GM18520 (cell line): ENCODE measurements around the gene TOMM40L.
A peak's percentile ranks its signal among the peaks of the same experiment; 100 is the strongest.

Experiments
- ATAC-seq: cut with Tn5 transposase; IDR thresholded peaks from one replicate; pipeline ENCODE4 v1.9.1; 2021; ENCODE audit not compliant: unreplicated experiment

Gene TOMM40L

DNA sequence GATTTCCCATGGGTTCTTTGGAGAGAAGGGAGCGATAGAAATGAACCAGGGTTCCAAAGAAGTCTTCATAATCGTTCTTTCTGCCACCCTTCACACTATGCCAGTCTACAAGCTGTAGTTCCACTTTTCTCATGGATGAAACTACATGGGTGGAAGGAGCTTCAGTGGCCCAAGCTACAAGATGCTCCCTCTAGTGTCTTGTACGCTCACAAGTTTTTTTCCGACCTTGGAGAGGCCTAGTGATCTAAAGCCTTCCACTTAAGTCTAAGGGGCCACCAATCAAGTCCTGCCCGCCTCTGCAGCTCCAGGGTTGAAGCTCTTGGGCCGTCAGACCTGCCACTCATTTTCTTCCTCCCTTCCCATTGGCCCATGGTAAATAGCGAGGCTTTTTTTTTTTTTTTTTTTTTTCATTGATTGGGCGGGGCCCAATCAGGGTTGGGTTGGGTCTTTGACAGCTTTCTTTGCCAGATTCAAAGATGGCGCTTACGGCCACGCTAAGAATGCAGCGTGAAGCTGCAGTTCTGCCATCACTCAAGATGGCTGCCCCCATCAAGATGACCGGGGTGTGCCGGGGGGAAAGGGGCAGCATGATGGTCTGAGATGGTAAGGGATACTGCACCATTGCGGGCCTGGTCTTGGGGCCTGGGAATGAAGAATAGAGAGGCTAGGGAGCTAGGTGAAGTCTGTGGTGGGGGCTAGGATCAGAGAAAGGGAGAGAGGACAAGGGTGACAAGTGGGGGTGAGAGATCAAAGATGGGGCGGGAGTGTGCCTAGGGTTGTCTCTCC lies at the start of gene TOMM40L:
Gene TOMM40L, plus strand, starts transcription at position 527 of the 786 bp plus-strand sequence. CDS start 430 bp downstream, outside the sequence.
- peak; percentile 94 for ATAC-seq

- no peak for ATAC-seq
These were observed 49.3 kb upstream of the TOMM40L start for GRCh38 chr1:161176468-161177111.

GRCh38 chr1:161177112-161177935 lies 48.5 kb upstream of the TOMM40L start, which contains the start of gene B4GALT3:
Gene B4GALT3 (minus strand): TSS chr1:161177507. CDS start chr1:161176060, 1,447 bp downstream.
- ATAC-seq, result peak; percentile 52

DNA sequence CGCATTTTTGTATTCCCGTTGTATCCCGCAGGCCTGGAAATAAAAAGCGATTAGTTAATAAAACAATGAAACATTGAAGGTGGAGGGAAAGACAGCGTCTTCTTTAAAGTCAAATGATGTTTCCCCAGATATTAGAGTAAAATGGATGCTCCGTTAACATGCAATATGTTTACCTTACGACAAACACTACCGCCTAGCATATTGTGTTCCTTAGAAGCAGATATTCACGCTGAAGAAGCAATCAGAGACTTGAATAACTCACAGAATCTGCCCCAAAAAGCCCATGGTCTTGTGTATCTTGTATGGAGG lies 48.0 kb upstream of the TOMM40L start:
- ATAC-seq, result no peak

DNA sequence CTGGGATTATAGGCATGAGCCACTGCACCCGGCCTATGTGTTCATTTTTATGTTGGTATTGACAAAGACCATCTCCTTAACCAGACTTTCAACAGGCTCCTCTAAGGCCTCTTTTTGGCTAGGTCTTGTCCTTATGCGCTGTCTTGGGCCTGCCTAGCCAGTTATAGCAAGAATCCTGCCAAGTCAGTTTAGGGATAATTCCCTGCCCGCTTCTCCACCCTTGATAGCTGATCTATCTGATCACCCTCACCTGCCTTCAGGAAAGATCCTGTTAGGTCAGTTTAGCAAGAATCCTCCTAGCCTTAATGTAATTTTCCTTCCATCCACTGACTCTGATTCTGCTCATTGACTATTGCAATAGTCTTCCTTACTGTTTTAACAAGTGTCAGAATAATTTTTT lies 46.2 kb upstream of the TOMM40L start:
- no peak for ATAC-seq

DNA sequence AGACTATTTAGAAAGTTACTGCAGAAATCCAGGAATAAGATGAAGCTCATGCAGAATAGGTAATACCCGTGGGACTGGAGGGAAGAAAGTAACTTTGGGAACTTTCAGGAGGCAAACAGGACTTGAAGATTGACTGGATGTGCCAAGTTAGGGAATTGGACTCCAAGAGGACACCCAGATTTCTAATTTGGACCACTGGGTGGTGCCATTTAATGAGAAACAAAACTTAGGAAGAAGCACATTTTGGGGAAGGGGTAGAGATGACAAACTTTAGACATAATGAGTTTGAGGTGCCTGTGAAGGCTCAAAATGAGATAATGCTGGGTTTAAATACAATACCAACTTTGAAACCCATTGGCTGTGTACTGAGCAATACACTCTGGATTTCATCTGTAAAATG lies 45.2 kb upstream of the TOMM40L start:
- ATAC-seq, result no peak

DNA sequence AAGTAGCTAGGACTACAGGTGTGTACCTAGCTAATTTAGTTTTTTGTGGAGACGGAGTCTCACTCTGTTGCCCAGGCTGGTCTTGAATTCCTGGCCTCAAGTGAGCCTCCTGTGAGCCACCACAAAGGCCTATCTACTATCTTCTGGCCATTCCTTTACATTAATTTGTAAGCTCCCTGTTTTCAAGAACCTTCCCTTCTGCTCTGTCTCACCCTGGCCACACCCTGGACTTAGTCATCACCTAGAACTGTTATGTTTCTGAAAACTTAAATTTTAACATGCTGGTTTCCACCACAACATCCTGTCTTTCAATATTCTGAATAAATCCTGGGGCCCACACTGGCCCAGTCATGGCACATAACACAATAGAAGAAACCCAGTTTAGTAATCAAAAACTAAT lies 43.6 kb upstream of the TOMM40L start:
- peak; percentile 36 for ATAC-seq

- ATAC-seq, result peak; percentile 67
These were observed 40.6 kb upstream of the TOMM40L start for GRCh38 chr1:161185282-161185682.

DNA sequence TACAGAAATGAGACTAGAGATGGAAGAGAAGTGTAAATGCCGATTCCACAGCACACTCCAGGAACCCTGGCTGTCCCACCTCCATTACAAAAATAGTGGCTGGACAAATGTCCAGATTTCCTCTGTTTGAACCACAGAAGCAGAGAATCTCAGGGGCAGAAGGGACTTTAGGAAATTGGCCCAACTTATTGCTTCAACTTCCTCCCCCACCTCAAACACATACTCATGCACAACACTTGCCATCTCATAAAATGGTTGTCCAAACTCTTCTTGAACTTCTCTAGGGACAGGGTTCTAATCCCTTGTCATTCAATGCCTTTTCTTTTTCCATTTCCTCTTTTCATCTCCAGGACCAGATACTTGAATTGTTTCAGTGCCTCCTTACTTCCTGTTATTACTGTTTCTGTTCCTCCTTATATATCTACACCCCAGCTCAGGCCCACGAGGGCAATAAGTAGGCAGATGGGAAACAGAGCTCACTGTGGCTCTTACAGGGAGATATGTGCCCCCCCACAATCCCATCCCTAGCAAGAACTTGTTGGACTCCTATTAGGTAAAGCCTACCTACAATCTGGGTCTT lies 40.0 kb upstream of the TOMM40L start:
- no peak for ATAC-seq

DNA sequence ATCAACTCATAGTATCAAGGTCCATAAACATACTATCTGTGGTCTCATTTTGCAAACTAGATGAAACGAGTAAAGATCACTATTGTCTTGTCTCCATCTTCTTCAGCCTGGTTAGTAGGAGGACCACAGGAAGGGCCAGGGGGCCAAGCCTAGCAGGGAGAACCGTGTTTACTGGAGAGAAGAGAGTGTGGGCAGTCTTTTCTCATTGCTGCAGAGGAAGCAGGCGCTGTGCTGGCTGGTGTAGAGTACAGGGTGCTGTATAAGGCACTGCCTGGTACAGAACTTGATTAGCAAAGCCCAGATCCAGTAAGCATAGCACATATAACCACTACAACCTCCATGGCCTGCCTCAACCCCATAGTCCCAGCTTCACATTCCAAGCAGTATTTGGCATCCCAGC lies 38.5 kb upstream of the TOMM40L start:
- ATAC-seq, result no peak

DNA sequence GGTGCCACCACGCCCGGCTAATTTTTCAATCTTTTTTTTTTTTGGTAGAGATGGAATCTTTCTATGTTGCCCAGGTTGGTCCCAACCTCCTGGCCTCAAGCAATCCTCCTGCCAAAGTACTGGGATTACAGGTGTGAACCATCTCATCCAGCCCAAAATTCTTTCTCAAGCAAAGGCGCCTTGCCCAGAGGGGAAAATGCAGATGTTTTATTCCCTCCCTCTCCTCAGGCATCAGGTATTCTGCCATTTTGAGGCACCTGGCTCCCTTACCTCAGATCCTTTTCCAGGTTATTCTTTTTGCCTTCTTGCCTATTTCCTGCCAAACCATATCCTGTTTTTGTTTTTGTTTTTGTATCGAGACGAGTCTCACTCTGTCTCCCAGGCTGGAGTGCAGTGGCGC lies 37.5 kb upstream of the TOMM40L start:
- no peak for ATAC-seq

GRCh38 chr1:161189036-161189435 lies 36.8 kb upstream of the TOMM40L start:
- no peak for ATAC-seq

- no peak for ATAC-seq
These were observed 34.8 kb upstream of the TOMM40L start for GRCh38 chr1:161190962-161191521.

- ATAC-seq, result no peak
These were observed 33.9 kb upstream of the TOMM40L start for GRCh38 chr1:161191971-161192370.

DNA sequence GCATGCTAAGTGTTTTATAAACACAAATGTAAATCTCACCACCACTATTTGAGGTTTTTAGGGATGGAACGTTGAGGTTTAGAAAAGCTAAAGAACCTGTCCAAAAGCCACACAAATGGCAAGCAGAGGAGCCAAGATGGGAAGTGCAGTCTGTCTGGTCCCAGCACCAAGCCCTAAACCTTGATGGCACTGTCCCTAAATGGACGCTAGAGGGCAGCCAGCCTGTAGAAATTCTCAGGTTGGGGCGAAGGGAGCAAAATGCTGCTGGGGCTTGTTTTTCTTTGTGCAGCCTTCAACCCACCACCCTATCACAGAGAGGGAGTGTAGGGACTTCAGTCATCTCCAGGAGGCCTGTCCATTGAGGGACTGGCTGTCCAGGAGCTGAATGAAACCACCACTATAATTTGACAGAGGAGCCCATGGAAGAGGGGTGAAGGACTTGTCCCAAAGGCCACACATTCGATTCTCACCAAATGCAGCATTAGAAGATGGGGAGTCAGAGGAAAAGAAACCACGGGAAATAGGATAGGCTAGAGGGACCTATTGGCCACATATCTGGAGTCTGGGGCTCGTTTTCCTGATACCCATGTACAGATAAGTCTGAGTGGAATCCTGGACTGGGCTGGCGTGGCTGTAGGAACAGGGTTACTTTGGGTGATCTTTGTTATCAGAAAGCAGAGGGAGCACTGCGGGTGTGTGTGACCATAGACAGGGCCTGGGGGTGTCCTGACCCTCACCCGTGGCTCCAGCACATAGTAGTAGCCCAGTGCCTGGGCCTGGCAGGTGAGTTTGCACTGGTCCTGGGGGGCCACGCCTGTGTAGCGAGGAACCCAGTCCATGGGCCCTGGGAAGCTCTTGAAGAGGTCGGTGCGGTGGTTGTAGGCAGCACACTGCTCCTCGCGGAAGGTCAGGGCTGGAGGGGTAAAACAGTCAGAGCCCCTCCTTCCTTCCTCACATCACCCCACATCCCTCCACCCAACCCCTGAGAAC lies 33.1 kb upstream of the TOMM40L start:
- ATAC-seq, result peak; percentile 46

DNA sequence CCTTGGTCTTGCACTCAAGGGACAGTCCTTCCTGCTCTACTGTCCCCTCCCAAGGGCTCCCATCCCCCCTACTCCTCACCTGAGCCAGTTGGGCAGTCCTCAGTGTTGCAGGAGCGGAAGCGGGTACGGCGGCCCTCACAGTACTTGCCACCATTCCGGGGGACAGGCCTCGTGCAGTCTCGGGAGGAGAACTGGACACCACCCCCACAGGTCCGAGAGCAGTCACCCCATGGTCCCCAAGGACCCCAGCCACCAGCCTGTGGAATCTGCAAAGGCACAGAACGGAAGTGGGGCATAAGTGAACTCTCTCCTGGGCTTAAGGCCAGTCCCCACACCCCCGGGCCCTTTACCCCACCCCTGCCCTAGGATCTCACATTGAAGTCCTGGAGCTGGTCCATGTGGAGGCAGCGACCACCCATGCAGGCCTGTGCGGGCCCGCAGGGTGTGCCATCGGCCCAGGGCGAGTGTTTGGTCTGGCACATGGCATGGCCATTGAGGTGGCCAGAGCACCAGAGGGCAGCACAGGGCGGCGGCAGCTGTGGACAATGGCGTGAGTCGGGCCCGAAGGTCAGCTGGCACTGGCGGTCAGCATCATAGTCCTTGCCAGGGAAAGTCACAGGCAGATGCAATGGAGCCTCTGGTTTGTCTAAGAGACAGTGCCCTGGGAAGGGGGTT lies 32.2 kb upstream of the TOMM40L start:
- ATAC-seq, result no peak

- ATAC-seq, result no peak
These were observed 30.7 kb upstream of the TOMM40L start for GRCh38 chr1:161195171-161195570.

DNA sequence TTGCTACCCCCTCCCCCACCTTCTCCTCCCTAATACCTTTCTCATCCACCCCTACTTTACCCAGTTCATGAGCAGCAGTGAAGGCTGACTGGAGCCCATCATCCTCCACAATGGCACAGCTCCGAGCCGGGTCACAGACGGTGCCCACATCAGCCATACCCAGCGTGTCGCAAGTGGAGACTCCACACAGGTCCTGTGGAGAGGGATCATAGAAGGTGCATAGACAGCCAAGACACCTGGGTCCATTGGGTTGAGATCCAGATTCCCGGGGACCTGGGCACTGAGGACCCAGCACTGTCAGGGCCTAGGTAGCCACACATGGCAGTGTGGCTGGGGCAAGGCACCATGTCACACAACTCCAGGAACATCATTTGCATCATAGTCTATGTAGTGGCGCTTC lies 29.7 kb upstream of the TOMM40L start:
- no peak for ATAC-seq
